IPS DF 6.9 (cell line): ENCODE data around the gene AKT1.

Source experiments
- DNase-seq: peaks from one replicate; pipeline ENCODE4 v3.0.0-alpha.2; 2013; ENCODE audit warnings: low read depth, low spot score
- H3K27ac ChIP-seq: one replicate; pipeline ENCODE4 v1.5.1; 2013; ENCODE audit warnings: low read length, control low read depth
- H3K27me3 ChIP-seq: 2 replicates; pipeline ENCODE4 v1.6.1; 2013; ENCODE audit warnings: mild to moderate bottlenecking, low read length; ENCODE audit not compliant: control insufficient read depth, insufficient read depth
- H3K36me3 ChIP-seq: 2 replicates; pipeline ENCODE4 v1.6.1; 2013; ENCODE audit warnings: low read length; ENCODE audit not compliant: control insufficient read depth, insufficient read depth
- H3K4me1 ChIP-seq: 2 replicates; pipeline ENCODE4 v1.6.1; 2013; ENCODE audit warnings: low read length; ENCODE audit not compliant: control insufficient read depth, insufficient read depth
- H3K4me3 ChIP-seq: 2 replicates; pipeline ENCODE4 v1.5.1; 2013; ENCODE audit warnings: mild to moderate bottlenecking, low read length
- H3K9me3 ChIP-seq: 2 replicates; pipeline ENCODE4 v1.6.1; 2013; ENCODE audit warnings: low read length, inconsistent platforms; ENCODE audit not compliant: control insufficient read depth, insufficient read depth
- whole genome bisulfite sequencing: extraction: QIAGEN DNeasy Blood & Tissue Kit; methylation state at CpG from one replicate; pipeline ENCODE4 v1.1.7; 2013; ENCODE audit warnings: mixed read lengths, missing lambda C conversion rate; ENCODE audit not compliant: insufficient read length, insufficient coverage; 5-methylcytosine and 5-hydroxymethylcytosine counted together

The AKT1 gene

DNA sequence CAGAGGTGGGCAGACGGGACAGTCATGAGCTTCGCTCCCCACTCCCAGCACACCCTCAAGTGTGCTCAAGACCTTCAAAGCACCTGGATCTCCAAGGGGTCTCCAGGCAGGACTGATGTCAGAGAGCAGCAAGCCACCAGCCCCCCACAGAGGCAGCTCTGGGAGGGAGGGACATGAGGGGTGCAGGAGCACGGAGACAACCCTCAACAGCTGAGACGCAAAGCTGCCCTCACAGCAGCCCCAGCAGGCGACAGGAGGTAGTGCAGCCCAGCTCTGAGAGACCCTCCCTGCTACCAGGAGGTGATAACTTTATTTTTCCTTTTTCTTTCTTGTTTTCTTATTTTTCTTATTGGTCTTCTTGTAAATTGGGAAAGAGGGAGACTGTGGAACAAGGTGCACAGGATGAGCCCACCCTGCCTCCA is 24.7 kb downstream of the AKT1 start:
- DNase-seq, result no peak
- peaks cover 23% of the 10 kb centered on the region for H3K36me3 ChIP-seq
- WGBS, result no CpG with 5 or more reads among the region's 5 CpGs
- H3K9me3 ChIP-seq, result no peaks in the 10 kb centered on the region
- H3K4me3 ChIP-seq, result no peak overlapping the region
- H3K27me3 ChIP-seq, result no peaks in the 10 kb centered on the region
- H3K27ac ChIP-seq, result no peak overlapping the region
- peaks cover 4% of the 10 kb centered on the region for H3K4me1 ChIP-seq

DNA sequence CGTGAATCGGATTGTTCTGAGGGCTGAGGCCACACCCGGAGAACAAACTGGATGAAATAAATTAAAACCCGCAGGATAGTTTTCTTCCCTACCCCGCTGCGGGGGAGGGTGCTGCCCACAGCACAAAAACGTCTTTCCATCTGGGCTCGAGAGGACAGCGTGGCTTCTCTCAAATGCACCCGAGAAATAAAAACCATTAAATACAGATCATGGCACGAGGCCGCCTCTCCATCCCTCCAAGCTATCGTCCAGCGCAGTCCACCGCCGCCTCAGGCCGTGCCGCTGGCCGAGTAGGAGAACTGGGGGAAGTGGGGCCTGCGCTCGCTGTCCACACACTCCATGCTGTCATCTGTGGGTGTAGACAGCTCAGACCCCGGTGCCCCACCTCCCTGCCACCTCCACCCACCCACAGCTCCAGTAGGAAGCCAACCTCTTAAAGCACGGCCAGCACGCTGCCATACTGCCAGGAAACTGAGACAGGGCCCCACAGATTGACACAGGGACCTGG is 25.4 kb downstream of the AKT1 start:
- Histone ChIP-seq H3K36me3 (peaks cover 23% of the 10 kb centered on the region), H3K27ac (no peak overlapping the region), H3K9me3 (no peaks in the 10 kb centered on the region), H3K4me3 (no peak overlapping the region), H3K4me1 (peaks cover 4% of the 10 kb centered on the region), H3K27me3 (no peaks in the 10 kb centered on the region)
- no CpG with 5 or more reads among the region's 24 CpGs for WGBS
- no peak for DNase-seq

DNA sequence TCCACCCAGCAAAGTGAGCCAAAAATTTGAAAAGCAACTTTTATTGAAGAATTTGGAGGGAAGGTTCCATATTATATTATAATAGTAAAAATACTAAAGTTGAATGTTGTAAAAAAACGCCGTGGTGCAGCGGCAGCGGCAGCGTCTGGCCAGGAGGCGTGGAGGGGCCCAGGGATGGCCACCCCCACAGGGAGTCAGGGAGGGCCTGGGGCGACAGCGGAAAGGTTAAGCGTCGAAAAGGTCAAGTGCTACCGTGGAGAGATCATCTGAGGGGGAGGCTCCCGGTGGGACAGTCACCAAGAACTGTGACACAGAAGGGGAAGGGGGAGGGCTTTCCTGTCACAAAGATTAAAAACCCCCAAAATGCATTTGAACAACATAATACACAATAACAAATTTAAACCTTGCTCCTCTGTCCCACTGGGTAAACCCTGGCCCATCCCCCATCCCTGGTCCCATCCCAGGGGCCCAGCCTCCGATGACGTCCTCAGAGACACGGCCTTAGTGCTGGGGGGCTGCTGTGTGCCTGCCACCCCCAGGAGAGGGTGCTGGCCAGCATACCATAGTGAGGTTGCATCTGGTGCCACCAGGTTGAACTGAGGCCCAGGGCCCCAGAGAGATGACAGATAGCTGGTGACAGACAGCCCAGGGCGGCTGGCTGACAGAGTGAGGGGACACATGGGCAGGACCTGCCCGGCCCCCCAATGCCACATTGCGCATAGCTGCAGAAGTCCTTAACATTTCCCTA is 26.1 kb downstream of the AKT1 start:
- no CpG with 5 or more reads among the region's 18 CpGs for WGBS
- Histone ChIP-seq H3K4me3 (no peak overlapping the region), H3K9me3 (no peaks in the 10 kb centered on the region), H3K4me1 (peaks cover 4% of the 10 kb centered on the region), H3K27ac (no peak overlapping the region), H3K36me3 (peaks cover 23% of the 10 kb centered on the region), H3K27me3 (no peaks in the 10 kb centered on the region)
- DNase-seq, result no peak

DNA sequence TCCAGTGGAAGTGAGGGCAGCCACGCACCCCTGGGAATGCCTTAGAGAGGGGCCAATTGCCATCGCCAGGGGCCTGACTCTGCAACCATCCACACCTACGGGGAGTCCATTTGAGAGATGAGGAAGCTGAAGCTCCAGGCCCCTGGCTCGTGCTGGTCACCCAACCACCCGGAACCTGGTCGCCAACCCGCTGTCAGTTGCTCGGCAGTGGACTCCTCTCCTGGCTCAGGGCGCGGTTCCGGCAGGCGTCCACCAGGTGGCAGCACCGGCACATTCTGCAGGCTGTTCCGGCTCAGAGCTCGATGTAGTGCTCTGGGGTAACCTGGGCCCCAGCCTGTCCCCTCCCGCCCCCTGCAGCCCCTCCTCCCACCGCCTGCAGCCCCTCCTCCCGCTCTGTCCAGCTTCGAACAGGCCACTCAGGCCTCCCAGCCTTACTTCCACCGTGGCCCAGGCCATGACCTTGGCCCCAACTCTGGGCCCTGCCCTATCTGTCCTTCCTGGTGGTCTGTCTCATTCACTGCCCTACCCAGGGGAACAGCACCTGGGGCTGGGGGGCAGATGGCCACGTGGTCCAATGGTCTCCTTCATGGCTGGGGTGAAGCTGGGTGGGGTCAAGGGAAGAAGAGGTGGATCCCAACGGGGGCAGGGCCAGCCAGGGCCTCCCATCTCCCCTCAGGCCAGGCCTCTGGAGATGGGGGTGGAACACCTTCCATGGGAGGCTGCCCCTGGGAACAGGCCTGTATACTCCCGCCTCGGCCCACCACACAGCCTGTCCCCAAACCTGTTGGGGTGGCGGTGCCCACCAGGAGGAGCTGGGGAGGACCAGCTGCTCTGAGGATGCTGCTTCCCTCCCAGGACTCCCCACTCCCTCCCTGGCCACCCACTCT is 26.9 kb downstream of the AKT1 start:
- no peaks in the 10 kb centered on the region for H3K27me3 ChIP-seq
- peaks cover 4% of the 10 kb centered on the region for H3K4me1 ChIP-seq
- H3K36me3 ChIP-seq, result peaks cover 23% of the 10 kb centered on the region
- no CpG with 5 or more reads among the region's 25 CpGs for WGBS
- H3K27ac ChIP-seq, result no peak overlapping the region
- H3K9me3 ChIP-seq, result no peaks in the 10 kb centered on the region
- peak; percentile 82 for DNase-seq
- H3K4me3 ChIP-seq, result no peak overlapping the region

DNA sequence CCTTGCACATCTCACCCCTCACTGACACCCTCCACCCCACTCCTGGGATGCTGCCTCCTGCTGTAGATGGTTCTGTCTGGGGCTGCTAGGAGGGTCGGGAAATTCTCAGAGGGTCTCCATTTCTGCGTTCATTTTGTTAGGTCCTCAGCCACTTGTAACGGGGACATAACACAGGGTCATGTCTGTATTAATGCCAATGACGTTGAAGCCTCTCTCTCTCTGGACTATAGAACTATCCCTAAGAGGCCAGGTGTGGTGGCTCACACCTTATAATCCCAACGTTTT is 28.0 kb downstream of the AKT1 start:
- WGBS, result no CpG with 5 or more reads among the region's 5 CpGs
- Histone ChIP-seq H3K9me3 (no peaks in the 10 kb centered on the region), H3K4me3 (no peak overlapping the region), H3K27me3 (no peaks in the 10 kb centered on the region), H3K27ac (no peak overlapping the region), H3K36me3 (peaks cover 15% of the 10 kb centered on the region), H3K4me1 (peaks cover 4% of the 10 kb centered on the region)
- no peak for DNase-seq

DNA sequence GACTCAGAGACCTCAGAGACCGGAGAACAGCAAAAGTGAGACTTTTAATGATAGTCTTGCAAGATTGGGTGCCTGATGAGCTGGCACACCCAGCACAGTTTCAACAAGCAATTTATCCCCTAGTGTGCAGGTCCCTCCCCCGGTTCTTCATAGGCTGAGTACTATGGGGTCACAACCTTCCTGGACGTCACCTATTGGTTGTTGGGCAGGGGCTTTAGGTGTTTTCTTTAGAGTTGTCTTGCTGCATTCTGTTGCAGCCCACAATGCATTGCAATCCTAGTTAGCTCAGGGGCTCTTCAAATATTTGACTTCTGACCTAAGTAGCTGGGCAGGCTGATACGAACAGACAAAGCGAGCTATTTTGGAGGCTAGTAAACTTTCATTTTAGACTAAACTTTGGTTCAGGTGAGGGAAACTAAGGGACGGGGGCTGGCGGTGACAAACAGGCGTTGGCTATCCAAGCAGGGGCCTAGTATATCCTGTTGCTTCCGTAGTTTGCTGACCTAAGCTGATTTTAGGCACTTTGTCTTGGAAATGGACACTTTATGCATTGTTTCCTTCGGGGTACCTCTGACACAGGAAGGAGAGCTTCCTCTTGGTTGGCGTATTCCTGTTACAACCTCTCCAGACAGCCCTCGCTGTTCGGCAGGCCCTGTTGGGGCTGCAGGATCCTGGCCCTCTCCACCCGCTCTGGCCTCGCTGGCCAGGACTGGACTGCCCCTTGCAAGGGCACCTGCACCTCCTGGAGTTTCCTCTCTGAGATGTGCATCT is 28.5 kb downstream of the AKT1 start:
- H3K9me3 ChIP-seq, result no peaks in the 10 kb centered on the region
- no peak overlapping the region for H3K4me3 ChIP-seq

DNA sequence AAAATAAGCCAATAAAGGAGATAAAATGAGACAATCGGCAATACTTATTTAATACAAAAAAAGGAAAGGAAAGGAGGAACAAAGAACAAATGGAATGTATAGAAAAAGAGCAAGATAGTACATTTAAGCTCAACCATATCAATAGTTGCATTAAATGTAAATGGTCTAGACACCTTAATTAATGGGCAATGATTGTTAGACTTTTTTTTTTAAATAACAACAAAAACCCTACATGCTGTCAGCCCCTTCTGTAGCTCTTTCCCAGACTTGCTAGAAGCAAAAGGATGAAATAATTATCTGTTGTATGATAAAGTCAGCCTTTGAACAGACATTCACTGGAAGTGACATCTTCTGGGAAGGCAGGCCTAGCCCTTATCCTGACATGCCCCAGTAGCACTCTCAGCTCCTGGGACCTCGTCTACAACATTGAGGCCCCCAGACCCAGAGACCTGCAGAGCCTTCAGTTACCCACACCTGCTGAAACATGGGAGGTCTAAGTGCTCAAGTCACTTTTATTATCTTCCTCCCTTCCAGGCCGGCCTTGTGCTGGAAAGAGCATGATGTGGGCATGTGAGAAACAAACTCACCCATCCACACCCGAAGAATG is 29.2 kb downstream of the AKT1 start:
- H3K4me3 ChIP-seq, result no peak overlapping the region
- H3K4me1 ChIP-seq, result peaks cover 4% of the 10 kb centered on the region
- peaks cover 3% of the 10 kb centered on the region for H3K36me3 ChIP-seq
- no peak for DNase-seq
- H3K9me3 ChIP-seq, result no peaks in the 10 kb centered on the region
- H3K27me3 ChIP-seq, result no peaks in the 10 kb centered on the region
- WGBS, result no CpG with 5 or more reads among the region's 4 CpGs
- H3K27ac ChIP-seq, result no peak overlapping the region

More for the DNA sequence above, 28.5 kb downstream of the AKT1 start:
- Histone ChIP-seq H3K36me3 (peaks cover 10% of the 10 kb centered on the region), H3K27me3 (no peaks in the 10 kb centered on the region), H3K4me1 (peaks cover 4% of the 10 kb centered on the region), H3K27ac (no peak overlapping the region)
- no peak for DNase-seq
- WGBS, result no CpG with 5 or more reads among the region's 15 CpGs

DNA sequence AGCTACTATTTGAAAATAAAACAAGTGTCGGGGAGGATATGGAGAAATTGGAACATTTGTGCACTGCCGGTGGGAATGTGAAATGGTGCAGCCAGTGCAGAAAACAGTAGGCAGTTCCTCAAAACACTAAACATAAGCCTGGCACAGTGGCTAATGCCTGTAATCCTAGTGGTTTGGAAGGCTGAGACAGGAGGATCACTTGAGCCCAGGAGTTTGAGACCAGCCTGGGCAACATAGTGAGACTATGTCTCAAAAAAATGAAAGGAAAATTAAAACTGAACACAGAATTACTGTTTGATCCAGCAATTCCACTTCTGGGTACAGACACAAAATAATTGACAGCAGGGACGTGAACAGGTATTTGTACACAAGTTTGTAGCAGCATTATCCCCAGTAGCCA is 30.0 kb downstream of the AKT1 start:
- Histone ChIP-seq H3K4me3 (no peak overlapping the region), H3K27ac (no peak overlapping the region), H3K36me3 (no peaks in the 10 kb centered on the region; the same call in 1 of the 2 replicates), H3K4me1 (peaks cover 4% of the 10 kb centered on the region), H3K27me3 (no peaks in the 10 kb centered on the region), H3K9me3 (no peaks in the 10 kb centered on the region)
- no CpG with 5 or more reads among the region's 3 CpGs for WGBS
- no peak for DNase-seq

DNA sequence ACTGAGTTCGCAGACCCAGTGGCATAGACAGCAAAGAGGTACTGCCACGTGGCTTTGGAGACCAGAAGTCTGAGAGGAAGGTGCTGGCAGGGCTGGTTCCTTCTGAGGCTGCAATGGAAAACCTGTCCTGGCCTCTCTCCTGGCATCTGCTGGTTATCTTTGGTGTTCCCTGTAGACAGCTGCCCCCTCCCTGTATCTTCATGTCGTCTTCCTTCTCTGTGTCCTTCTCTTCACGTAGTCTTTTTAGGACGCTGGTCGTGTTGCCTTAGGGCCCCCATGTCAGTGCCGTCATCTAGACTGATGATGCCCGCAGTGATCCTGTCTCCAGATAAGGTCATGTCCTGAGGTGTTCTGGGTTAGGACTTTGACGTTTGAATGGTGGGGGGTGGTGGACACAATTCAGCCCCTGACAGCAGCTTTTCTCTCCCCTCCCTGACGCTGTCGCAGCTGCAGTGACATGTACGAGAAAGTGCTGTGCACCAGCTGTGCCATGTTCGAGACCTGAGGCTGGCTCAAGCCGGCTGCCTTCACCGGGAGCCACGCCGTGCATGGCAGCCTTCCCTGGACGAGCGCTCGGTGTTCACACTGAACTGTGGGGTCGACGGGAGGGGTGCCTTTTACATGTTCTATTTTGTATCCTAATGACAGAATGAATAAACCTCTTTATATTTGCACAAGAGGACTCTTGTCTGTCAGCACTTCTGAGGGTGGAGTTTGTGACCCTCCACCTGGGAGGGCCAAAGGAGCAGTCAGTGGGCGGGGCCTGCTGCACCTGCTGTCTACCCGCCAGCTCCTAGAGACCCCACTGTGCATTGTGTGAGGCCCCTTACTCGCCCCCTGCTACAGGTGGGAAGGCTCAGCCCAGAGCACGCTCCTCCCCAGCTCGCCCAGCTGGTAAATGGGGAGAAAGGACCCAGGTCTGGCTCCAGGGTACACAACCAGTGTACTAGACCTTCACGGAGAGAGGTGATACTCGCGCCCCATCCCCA is 36.3 kb downstream of the AKT1 start:
- no peak for DNase-seq
- Histone ChIP-seq H3K4me1 (peaks cover 2% of the 10 kb centered on the region; the same call in 1 of the 2 replicates), H3K27ac (no peak overlapping the region), H3K4me3 (no peak overlapping the region), H3K27me3 (no peaks in the 10 kb centered on the region), H3K36me3 (peaks cover 38% of the 10 kb centered on the region), H3K9me3 (no peaks in the 10 kb centered on the region)
- WGBS, result no CpG with 5 or more reads among the region's 30 CpGs
